Tibial nerve (tissue), 4 donors: ENCODE measurements around the gene C1orf94.

ENCODE experiments used
- CTCF ChIP-seq, 5 experiments: fragments of 200-600 bp in 3 of 5; fragments of 450-650 bp in 2 of 5; sonication (generic) in 3 of 5; IDR thresholded peaks; one replicate each; pipeline ENCODE4 v1.5.1; 2016 to 2019; ENCODE audit warnings: antibody characterized with exemption in 5 of 5, mild to moderate bottlenecking in 3 of 5, moderate library complexity in 2 of 5
- EP300 ChIP-seq, 2 donors: sonication (generic); formaldehyde crosslinking; IDR thresholded peaks; one replicate each; pipeline ENCODE4 v1.6.1; 2017; ENCODE audit warnings: antibody characterized with exemption in 2 of 2, mild to moderate bottlenecking in 1 of 2

GRCh38 chr1:34153246-34153645 is 23.5 kb upstream of the C1orf94 start:
- TF ChIP-seq CTCF (IDR thresholded peaks at IDR 0.05) (no peak), EP300 (IDR thresholded peaks at IDR 0.05) (no peak)
